ENCODE measurements around the gene EPHA3.
A peak's percentile ranks its signal among the peaks of the same experiment; 100 is the strongest.

EPHA3 gene

DNA sequence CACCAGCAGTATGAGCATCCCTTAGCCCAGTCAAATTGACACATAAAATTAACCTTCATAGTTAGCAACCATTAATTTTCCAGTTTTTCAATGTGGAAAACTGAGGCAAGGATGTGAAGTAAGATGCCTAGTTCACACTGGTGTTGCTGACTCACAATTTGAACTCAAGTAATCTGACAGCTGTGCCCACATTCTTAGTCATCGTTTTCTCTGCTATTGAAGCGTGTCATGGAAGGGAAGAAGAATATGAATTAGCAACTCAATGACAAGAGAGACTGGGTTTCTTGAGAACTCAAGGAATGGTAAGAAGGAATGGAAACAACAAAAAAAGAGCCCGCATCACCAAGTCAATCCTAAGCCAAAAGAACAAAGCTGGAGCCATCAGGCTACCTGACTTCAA is 261.4 kb downstream of the EPHA3 start:
- ATAC-seq (ENCODE audit: low read depth) = no peak

DNA sequence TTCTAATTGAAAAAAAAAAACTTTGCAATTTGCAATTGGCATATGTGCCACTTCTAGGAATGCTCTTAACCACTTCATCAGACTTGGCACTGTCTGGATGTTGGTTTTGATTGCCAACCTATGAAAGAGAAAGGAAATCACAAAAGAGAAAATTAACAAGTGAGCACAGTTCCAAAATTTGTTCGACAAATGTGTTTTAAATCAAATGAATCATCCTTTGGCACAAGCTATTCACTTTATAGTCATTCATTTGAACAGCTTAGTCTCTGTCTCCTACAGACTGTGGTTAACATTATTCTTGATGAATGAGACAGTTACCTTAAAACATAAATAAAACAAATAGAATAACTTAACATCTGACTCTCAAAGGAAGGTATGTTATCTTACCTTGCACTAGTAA is 265.0 kb downstream of the EPHA3 start:
- DNase-seq (ENCODE audit: low spot score) (no peak), ATAC-seq (ENCODE audit: low read depth) (peak; percentile 61)
- H3K27ac ChIP-seq (ENCODE audit: poor library complexity, severe bottlenecking) = no peak overlapping the region
- TF ChIP-seq, protein P1, sequence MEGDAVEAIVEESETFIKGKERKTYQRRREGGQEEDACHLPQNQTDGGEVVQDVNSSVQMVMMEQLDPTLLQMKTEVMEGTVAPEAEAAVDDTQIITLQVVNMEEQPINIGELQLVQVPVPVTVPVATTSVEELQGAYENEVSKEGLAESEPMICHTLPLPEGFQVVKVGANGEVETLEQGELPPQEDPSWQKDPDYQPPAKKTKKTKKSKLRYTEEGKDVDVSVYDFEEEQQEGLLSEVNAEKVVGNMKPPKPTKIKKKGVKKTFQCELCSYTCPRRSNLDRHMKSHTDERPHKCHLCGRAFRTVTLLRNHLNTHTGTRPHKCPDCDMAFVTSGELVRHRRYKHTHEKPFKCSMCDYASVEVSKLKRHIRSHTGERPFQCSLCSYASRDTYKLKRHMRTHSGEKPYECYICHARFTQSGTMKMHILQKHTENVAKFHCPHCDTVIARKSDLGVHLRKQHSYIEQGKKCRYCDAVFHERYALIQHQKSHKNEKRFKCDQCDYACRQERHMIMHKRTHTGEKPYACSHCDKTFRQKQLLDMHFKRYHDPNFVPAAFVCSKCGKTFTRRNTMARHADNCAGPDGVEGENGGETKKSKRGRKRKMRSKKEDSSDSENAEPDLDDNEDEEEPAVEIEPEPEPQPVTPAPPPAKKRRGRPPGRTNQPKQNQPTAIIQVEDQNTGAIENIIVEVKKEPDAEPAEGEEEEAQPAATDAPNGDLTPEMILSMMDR (IDR thresholded peaks at IDR 0.05; ENCODE audit: poor library complexity, severe bottlenecking) = no peak
- H3K36me3 ChIP-seq (ENCODE audit: low read depth) = no peaks in the 10 kb centered on the region
- no peaks in the 10 kb centered on the region for H3K4me1 ChIP-seq (ENCODE audit: insufficient read depth, poor library complexity, severe bottlenecking)
- no peaks in the 10 kb centered on the region for H3K9me3 ChIP-seq (ENCODE audit: severe bottlenecking)
- no peak overlapping the region for H3K4me3 ChIP-seq (ENCODE audit: severe bottlenecking)
- H3K27me3 ChIP-seq (ENCODE audit: insufficient read depth, poor library complexity, severe bottlenecking) = no peaks in the 10 kb centered on the region

More for the DNA sequence above, 261.4 kb downstream of the EPHA3 start:
- Histone ChIP-seq H3K4me1 (ENCODE audit: insufficient read depth, poor library complexity, severe bottlenecking) (no peaks in the 10 kb centered on the region), H3K36me3 (ENCODE audit: low read depth) (no peaks in the 10 kb centered on the region), H3K9me3 (ENCODE audit: severe bottlenecking) (no peaks in the 10 kb centered on the region), H3K4me3 (ENCODE audit: severe bottlenecking) (no peak overlapping the region), H3K27ac (ENCODE audit: poor library complexity, severe bottlenecking) (no peak overlapping the region), H3K27me3 (ENCODE audit: insufficient read depth, poor library complexity, severe bottlenecking) (no peaks in the 10 kb centered on the region)
- TF ChIP-seq, protein P1 (IDR thresholded peaks at IDR 0.05; ENCODE audit: poor library complexity, severe bottlenecking) = no peak
- no peak for DNase-seq (ENCODE audit: low spot score)

- H3K27me3 ChIP-seq (ENCODE audit: insufficient read depth, poor library complexity, severe bottlenecking) = no peaks in the 10 kb centered on the region
- no peak overlapping the region for H3K4me3 ChIP-seq (ENCODE audit: severe bottlenecking)
- no peaks in the 10 kb centered on the region for H3K36me3 ChIP-seq (ENCODE audit: low read depth)
- DNase-seq (ENCODE audit: low spot score) = no peak
- no peaks in the 10 kb centered on the region for H3K9me3 ChIP-seq (ENCODE audit: severe bottlenecking)
- no peak for ATAC-seq (ENCODE audit: low read depth)
- TF ChIP-seq, protein P1 (IDR thresholded peaks at IDR 0.05; ENCODE audit: poor library complexity, severe bottlenecking) = no peak
- no peaks in the 10 kb centered on the region for H3K4me1 ChIP-seq (ENCODE audit: insufficient read depth, poor library complexity, severe bottlenecking)
- H3K27ac ChIP-seq (ENCODE audit: poor library complexity, severe bottlenecking) = no peak overlapping the region
These were observed 266.0 kb downstream of the EPHA3 start for GRCh38 chr3:89373434-89373833.

DNA sequence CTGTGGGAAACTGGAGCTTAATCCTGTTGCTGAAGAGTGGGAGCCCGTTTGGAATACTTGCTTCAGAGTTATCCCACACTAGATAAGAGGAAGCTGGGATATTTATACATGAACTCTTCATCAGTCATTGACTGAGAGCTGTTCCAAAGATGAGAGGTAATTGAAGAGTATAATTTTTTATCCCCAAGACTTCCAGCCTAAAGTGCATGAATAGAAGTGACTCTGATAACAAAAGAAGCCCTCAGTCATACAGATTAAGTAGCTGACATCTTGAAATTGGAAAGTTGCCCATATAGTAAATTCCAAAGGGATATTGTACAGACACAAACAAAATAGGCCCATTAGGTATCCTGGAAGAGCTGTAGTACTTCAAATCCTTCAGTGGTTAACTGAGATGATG is 268.0 kb downstream of the EPHA3 start:
- no peak for DNase-seq (ENCODE audit: low spot score)

DNA sequence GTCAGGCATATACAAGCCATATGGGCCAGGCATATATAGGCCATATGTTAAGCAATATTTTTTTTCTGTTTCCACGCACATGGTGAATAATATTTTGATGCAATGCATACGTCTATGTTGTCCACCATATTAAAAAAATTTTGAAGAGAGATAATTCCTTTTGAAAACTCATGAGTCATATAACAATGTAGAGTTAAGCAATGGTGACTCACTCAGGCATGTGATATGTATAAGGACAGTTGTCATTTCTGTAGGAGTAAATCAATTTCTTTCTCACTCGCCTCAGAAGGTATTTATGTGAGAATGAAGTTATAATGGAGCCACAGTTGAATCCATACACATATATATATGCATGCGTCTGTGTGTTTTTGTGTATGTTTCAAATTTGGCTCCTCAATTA is 272.6 kb downstream of the EPHA3 start:
- Histone ChIP-seq H3K4me3 (ENCODE audit: severe bottlenecking) (no peak overlapping the region), H3K9me3 (ENCODE audit: severe bottlenecking) (no peaks in the 10 kb centered on the region), H3K36me3 (ENCODE audit: low read depth) (no peaks in the 10 kb centered on the region), H3K27ac (ENCODE audit: poor library complexity, severe bottlenecking) (no peak overlapping the region), H3K4me1 (ENCODE audit: insufficient read depth, poor library complexity, severe bottlenecking) (no peaks in the 10 kb centered on the region), H3K27me3 (ENCODE audit: insufficient read depth, poor library complexity, severe bottlenecking) (no peaks in the 10 kb centered on the region)
- TF ChIP-seq, protein P1 (IDR thresholded peaks at IDR 0.05; ENCODE audit: poor library complexity, severe bottlenecking) = no peak
- peak; percentile 76 for ATAC-seq (ENCODE audit: low read depth)
- no peak for DNase-seq (ENCODE audit: low spot score)

More for the DNA sequence above, 268.0 kb downstream of the EPHA3 start:
- Histone ChIP-seq H3K4me3 (ENCODE audit: severe bottlenecking) (no peak overlapping the region), H3K36me3 (ENCODE audit: low read depth) (no peaks in the 10 kb centered on the region), H3K4me1 (ENCODE audit: insufficient read depth, poor library complexity, severe bottlenecking) (no peaks in the 10 kb centered on the region), H3K27me3 (ENCODE audit: insufficient read depth, poor library complexity, severe bottlenecking) (no peaks in the 10 kb centered on the region), H3K9me3 (ENCODE audit: severe bottlenecking) (no peaks in the 10 kb centered on the region), H3K27ac (ENCODE audit: poor library complexity, severe bottlenecking) (no peak overlapping the region)
- no peak for ATAC-seq (ENCODE audit: low read depth)
- TF ChIP-seq, protein P1 (IDR thresholded peaks at IDR 0.05; ENCODE audit: poor library complexity, severe bottlenecking) = no peak
